Tibial nerve (tissue), 4 donors: ENCODE data around the gene NGEF.

Source experiments
- CTCF ChIP-seq, 5 experiments: fragments of 200-600 bp in 3 of 5; fragments of 450-650 bp in 2 of 5; sonication (generic) in 3 of 5; IDR thresholded peaks; one replicate each; pipeline ENCODE4 v1.5.1; 2016 to 2019; ENCODE audit warnings: antibody characterized with exemption in 5 of 5, mild to moderate bottlenecking in 3 of 5, moderate library complexity in 2 of 5
- EP300 ChIP-seq, 2 donors: sonication (generic); formaldehyde crosslinking; IDR thresholded peaks; one replicate each; pipeline ENCODE4 v1.6.1; 2017; ENCODE audit warnings: antibody characterized with exemption in 2 of 2, mild to moderate bottlenecking in 1 of 2

- TF ChIP-seq CTCF (IDR thresholded peaks at IDR 0.05), result no peak
- no peak for TF ChIP-seq EP300 (IDR thresholded peaks at IDR 0.05)
Measured at GRCh38 chr2:232984451-232985207, 28.4 kb downstream of the NGEF start.
